ENCODE data around the gene PEG3. TPM values are rescaled to one million over a fixed set of nuclear protein-coding genes. Genes with fewer than 3 reads are reported as not detected.

The PEG3 gene
- polyA plus RNA-seq, 1 donor, result 122 TPM

- no peak for DNase-seq
Observed at GRCh38 chr19:56810260-56810659, 30.3 kb downstream of the PEG3 start.

- no peak for DNase-seq
Observed at GRCh38 chr19:56808717-56809392, 31.7 kb downstream of the PEG3 start.

- no peak for DNase-seq
Observed at GRCh38 chr19:56806639-56807038, 33.9 kb downstream of the PEG3 start.

Other genes starting within 250 kb of the PEG3 start
- 7.8 TPM for gene ZNF71, start 245.4 kb downstream of the PEG3 start, polyA plus RNA-seq (ENCODE audit: insufficient read length)
- 2.4 TPM for gene SMIM17, start 197.6 kb downstream of the PEG3 start, polyA plus RNA-seq (ENCODE audit: insufficient read length)
- 3.1 TPM for gene ZNF835, start 169.0 kb downstream of the PEG3 start, polyA plus RNA-seq (ENCODE audit: insufficient read length)
- gene ZIM2, start within 50 bp of the PEG3 start, polyA plus RNA-seq (ENCODE audit: insufficient read length), result 4.6 TPM